ENCODE measurements around the gene MCAT.

DNA sequence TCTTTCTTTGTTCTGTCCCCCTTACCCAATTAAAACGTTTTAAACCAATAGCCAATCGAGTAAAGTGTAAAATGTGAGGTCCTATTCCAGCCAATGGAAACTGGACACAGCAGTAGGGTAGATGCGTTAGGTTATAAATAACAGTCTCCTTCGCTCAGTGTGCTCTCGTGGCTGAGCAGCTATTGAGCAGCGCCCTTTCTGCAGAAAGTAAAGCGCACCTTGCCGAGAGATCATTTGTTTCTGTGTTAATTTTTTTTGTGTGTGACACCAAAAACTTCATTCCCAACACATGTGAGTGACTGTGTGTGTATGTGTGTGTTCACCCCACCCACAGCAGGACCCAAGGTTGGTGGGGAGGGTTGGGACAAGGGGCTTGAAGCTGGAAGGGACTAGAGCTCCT is 46.8 kb downstream of the MCAT start:
- TF ChIP-seq CTCF (IDR thresholded peaks at IDR 0.05) = no peak
- TF ChIP-seq POLR2AphosphoS5 (IDR thresholded peaks at IDR 0.05) = no peak

Measured in prostate gland (tissue), 2 donors.